Astrocyte (in vitro differentiated cells and primary cell): ENCODE measurements around the gene APOBEC3B. TPM values are rescaled to one million over a fixed set of nuclear protein-coding genes. Genes with fewer than 3 reads are reported as not detected.
"Not testable (repeated sequence)": the region's sequence is repeated elsewhere in the genome, so short reads cannot be mapped to it uniquely, and the experiment has no call there.

Source experiments
- DNase-seq: peaks from one replicate; pipeline ENCODE4 v3.0.0-alpha.2; 2010; ENCODE audit warnings: low read depth
- FAIRE-seq: peaks from 2 replicates; lab custom pipeline; 2011; peaks lifted over from hg19 to GRCh38; lab: Jason Lieb, UNC
- H2AFZ ChIP-seq: 2 replicates; pipeline ENCODE4 v1.6.0; 2012; ENCODE audit warnings: low read depth, low read length, inconsistent platforms
- H3K27ac ChIP-seq: 2 replicates; pipeline ENCODE4 v1.5.1; 2011; ENCODE audit warnings: low read depth, low read length, inconsistent platforms
- H3K27me3 ChIP-seq: 2 replicates; pipeline ENCODE4 v1.6.0; 2011; ENCODE audit warnings: low read length, inconsistent platforms; ENCODE audit not compliant: insufficient read depth
- H3K36me3 ChIP-seq: 2 replicates; pipeline ENCODE4 v1.5.1; 2011; ENCODE audit warnings: low read length, inconsistent platforms; ENCODE audit not compliant: insufficient read depth
- H3K4me1 ChIP-seq: 2 replicates; pipeline ENCODE4 v1.5.1; 2011; ENCODE audit warnings: low read length, inconsistent platforms; ENCODE audit not compliant: insufficient read depth
- H3K4me2 ChIP-seq: 2 replicates; pipeline ENCODE4 v1.6.0; 2012; ENCODE audit warnings: low read length, inconsistent platforms
- H3K4me3 ChIP-seq: 2 replicates; pipeline ENCODE4 v1.5.1; 2011; ENCODE audit warnings: low read depth, mild to moderate bottlenecking, low read length, inconsistent platforms; ENCODE audit not compliant: insufficient read depth
- H3K79me2 ChIP-seq: 2 replicates; pipeline ENCODE4 v1.6.0; 2012; ENCODE audit warnings: mild to moderate bottlenecking, low read length, inconsistent platforms; ENCODE audit not compliant: insufficient read depth
- H3K9ac ChIP-seq: 2 replicates; pipeline ENCODE4 v1.6.0; 2012; ENCODE audit warnings: mild to moderate bottlenecking, low read length, inconsistent platforms
- H3K9me3 ChIP-seq: 2 replicates; pipeline ENCODE4 v1.5.1; 2012; ENCODE audit warnings: low read depth, mild to moderate bottlenecking, low read length, inconsistent platforms; ENCODE audit not compliant: insufficient read depth
- H4K20me1 ChIP-seq: 2 replicates; pipeline ENCODE4 v1.6.0; 2012; ENCODE audit warnings: low read length, inconsistent platforms; ENCODE audit not compliant: insufficient read depth
- H3K27ac Mint-ChIP-seq: one replicate; pipeline ENCODE4 v1.8.0; 2021; ENCODE audit warnings: mild to moderate bottlenecking, mixed read lengths; ENCODE audit not compliant: unreplicated experiment
- H3K27me3 Mint-ChIP-seq: one replicate; pipeline ENCODE4 v1.8.0; 2021; ENCODE audit warnings: low read depth, mixed read lengths; ENCODE audit not compliant: unreplicated experiment
- H3K36me3 Mint-ChIP-seq: one replicate; pipeline ENCODE4 v1.8.0; 2021; ENCODE audit warnings: low read depth, mixed read lengths; ENCODE audit not compliant: unreplicated experiment
- H3K4me1 Mint-ChIP-seq: one replicate; pipeline ENCODE4 v1.8.0; 2021; ENCODE audit warnings: low read depth, mixed read lengths; ENCODE audit not compliant: unreplicated experiment
- H3K4me3 Mint-ChIP-seq: one replicate; pipeline ENCODE4 v1.8.0; 2021; ENCODE audit warnings: mild to moderate bottlenecking, moderate library complexity, mixed read lengths; ENCODE audit not compliant: unreplicated experiment
- H3K9me3 Mint-ChIP-seq: one replicate; pipeline ENCODE4 v1.8.0; 2021; ENCODE audit warnings: mild to moderate bottlenecking, mixed read lengths; ENCODE audit not compliant: unreplicated experiment
- EZH2 ChIP-seq: IDR thresholded peaks from 2 replicates; pipeline ENCODE4 v1.6.1; 2012; ENCODE audit warnings: mild to moderate bottlenecking, low read length, inconsistent platforms; ENCODE audit not compliant: insufficient read depth
- total RNA-seq: library from RNA; stranded (reverse); gene quantifications from 2 replicates; pipeline ENCODE4 v1.2.1, GENCODE V29; 2021
- TF ChIP-seq, protein P1 (sequence below): IDR thresholded peaks from 2 replicates; pipeline ENCODE4 v1.5.1; 2011; ENCODE audit warnings: low read depth, mild to moderate bottlenecking, inconsistent platforms, low read length, moderate library complexity; ENCODE audit not compliant: insufficient read depth

The APOBEC3B gene
- total RNA-seq, 1 donor from 2014 or later: 3.0 TPM

DNA sequence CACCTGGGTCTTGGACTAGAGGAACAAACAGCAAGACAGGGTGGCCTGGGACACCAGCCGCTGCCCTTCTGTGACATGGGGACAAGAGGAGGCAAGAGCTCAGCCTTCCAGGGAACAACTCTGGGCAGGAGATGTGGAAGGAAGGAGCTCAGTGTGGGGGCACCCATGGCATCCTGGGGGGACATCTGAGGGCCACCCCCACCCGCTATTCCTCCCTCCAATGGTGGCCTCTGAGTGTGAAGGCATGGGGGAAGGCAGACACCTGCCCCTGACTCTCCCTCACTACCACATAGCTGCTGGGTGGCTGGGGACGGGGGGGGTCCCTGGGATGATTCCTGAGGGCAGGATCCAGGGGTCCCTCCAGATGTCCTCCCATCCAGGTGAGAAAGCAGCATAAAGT lies 4.5 kb downstream of the APOBEC3B start:
- no peak for TF ChIP-seq EZH2
- TF ChIP-seq, protein P1, sequence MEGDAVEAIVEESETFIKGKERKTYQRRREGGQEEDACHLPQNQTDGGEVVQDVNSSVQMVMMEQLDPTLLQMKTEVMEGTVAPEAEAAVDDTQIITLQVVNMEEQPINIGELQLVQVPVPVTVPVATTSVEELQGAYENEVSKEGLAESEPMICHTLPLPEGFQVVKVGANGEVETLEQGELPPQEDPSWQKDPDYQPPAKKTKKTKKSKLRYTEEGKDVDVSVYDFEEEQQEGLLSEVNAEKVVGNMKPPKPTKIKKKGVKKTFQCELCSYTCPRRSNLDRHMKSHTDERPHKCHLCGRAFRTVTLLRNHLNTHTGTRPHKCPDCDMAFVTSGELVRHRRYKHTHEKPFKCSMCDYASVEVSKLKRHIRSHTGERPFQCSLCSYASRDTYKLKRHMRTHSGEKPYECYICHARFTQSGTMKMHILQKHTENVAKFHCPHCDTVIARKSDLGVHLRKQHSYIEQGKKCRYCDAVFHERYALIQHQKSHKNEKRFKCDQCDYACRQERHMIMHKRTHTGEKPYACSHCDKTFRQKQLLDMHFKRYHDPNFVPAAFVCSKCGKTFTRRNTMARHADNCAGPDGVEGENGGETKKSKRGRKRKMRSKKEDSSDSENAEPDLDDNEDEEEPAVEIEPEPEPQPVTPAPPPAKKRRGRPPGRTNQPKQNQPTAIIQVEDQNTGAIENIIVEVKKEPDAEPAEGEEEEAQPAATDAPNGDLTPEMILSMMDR: no peak
- no peak overlapping the region for H3K27ac Mint-ChIP-seq

GRCh38 chr22:38987171-38987895 lies 5.2 kb downstream of the APOBEC3B start:
- no peaks in the 10 kb centered on the region for H3K36me3 ChIP-seq
- peaks cover 15% of the 10 kb centered on the region for H3K27me3 Mint-ChIP-seq
- no peak overlapping the region for H2AFZ ChIP-seq
- no peaks in the 10 kb centered on the region for H3K79me2 ChIP-seq
- no peak overlapping the region for H3K4me3 Mint-ChIP-seq
- H3K9me3 Mint-ChIP-seq: no peaks in the 10 kb centered on the region
- H3K9ac ChIP-seq: no peak overlapping the region
- no peaks in the 10 kb centered on the region for H4K20me1 ChIP-seq
- H3K9me3 ChIP-seq: no peaks in the 10 kb centered on the region
- H3K27ac Mint-ChIP-seq: no peak overlapping the region
- FAIRE-seq (no peak), DNase-seq (no peak)
- no peak overlapping the region for H3K4me3 ChIP-seq
- H3K27ac ChIP-seq: no peak overlapping the region
- no peak overlapping the region for H3K4me2 ChIP-seq
- peaks cover 3% of the 10 kb centered on the region for H3K36me3 Mint-ChIP-seq
- no peaks in the 10 kb centered on the region for H3K27me3 ChIP-seq
- peaks cover 15% of the 10 kb centered on the region for H3K4me1 ChIP-seq
- peaks cover 7% of the 10 kb centered on the region for H3K4me1 Mint-ChIP-seq
- TF ChIP-seq, protein P1: no peak
- TF ChIP-seq EZH2: no peak

More for the DNA sequence above, 4.5 kb downstream of the APOBEC3B start:
- Histone ChIP-seq H4K20me1 (no peaks in the 10 kb centered on the region), H3K27ac (no peak overlapping the region), H3K9me3 (no peaks in the 10 kb centered on the region), H3K4me1 (peaks cover 18% of the 10 kb centered on the region), H3K79me2 (no peaks in the 10 kb centered on the region), H3K36me3 (no peaks in the 10 kb centered on the region), H3K27me3 (no peaks in the 10 kb centered on the region), H2AFZ (no peak overlapping the region), H3K4me2 (no peak overlapping the region), H3K9ac (no peak overlapping the region), H3K4me3 (no peak overlapping the region)
- H3K4me3 Mint-ChIP-seq: no peak overlapping the region
- H3K36me3 Mint-ChIP-seq: peaks cover 3% of the 10 kb centered on the region
- H3K27me3 Mint-ChIP-seq: peaks cover 13% of the 10 kb centered on the region
- FAIRE-seq (no peak), DNase-seq (no peak)
- peaks cover 10% of the 10 kb centered on the region for H3K4me1 Mint-ChIP-seq
- H3K9me3 Mint-ChIP-seq: no peaks in the 10 kb centered on the region

GRCh38 chr22:38989466-38989865 lies 7.3 kb downstream of the APOBEC3B start:
- no peak overlapping the region for H3K4me3 ChIP-seq
- no peaks in the 10 kb centered on the region for H3K27me3 ChIP-seq
- H3K4me1 ChIP-seq: peaks cover 9% of the 10 kb centered on the region
- H2AFZ ChIP-seq: no peak overlapping the region
- H3K9me3 ChIP-seq: no peaks in the 10 kb centered on the region
- no peaks in the 10 kb centered on the region for H4K20me1 ChIP-seq
- Mint-ChIP-seq H3K27ac (no peak overlapping the region), H3K27me3 (peaks cover 15% of the 10 kb centered on the region), H3K36me3 (peaks cover 3% of the 10 kb centered on the region), H3K9me3 (no peaks in the 10 kb centered on the region), H3K4me1 (peaks cover 10% of the 10 kb centered on the region), H3K4me3 (no peak overlapping the region)
- no peaks in the 10 kb centered on the region for H3K36me3 ChIP-seq
- H3K79me2 ChIP-seq: no peaks in the 10 kb centered on the region
- no peak overlapping the region for H3K4me2 ChIP-seq
- FAIRE-seq (no peak), DNase-seq (no peak)
- no peak overlapping the region for H3K27ac ChIP-seq
- no peak overlapping the region for H3K9ac ChIP-seq
- TF ChIP-seq, protein P1: no peak
- no peak for TF ChIP-seq EZH2

- not testable (repeated sequence) for H3K27ac Mint-ChIP-seq, DNase-seq, H3K27me3 ChIP-seq, H3K36me3 ChIP-seq, FAIRE-seq, H3K9me3 Mint-ChIP-seq, H3K9ac ChIP-seq, H3K4me1 ChIP-seq, H3K4me1 Mint-ChIP-seq, H3K4me3 Mint-ChIP-seq, H3K4me2 ChIP-seq, H3K9me3 ChIP-seq, H3K4me3 ChIP-seq, H3K79me2 ChIP-seq, H3K36me3 Mint-ChIP-seq, H2AFZ ChIP-seq, H3K27ac ChIP-seq, H4K20me1 ChIP-seq
- H3K27me3 Mint-ChIP-seq: peaks cover 15% of the 10 kb centered on the region
Observed at GRCh38 chr22:38992871-38993371, 10.8 kb downstream of the APOBEC3B start.
